WTC11 (cell line): ENCODE data around the gene NEDD8. TPM values are rescaled to one million over a fixed set of nuclear protein-coding genes. Genes with fewer than 3 reads are reported as not detected.

Source experiments
- ATAC-seq: fragments of 200-7000 bp; cut with Tn5 transposase; 2 replicates; pipeline ENCODE4 v1.10.0; 2021; ENCODE audit warnings: mild to moderate bottlenecking, moderate library complexity
- CTCF ChIA-PET: fragments of 300-600 bp; sonication (Branson Sonifier 250); formaldehyde crosslinking; loops from one replicate; lab custom pipeline; 2021; ENCODE audit warnings: antibody characterized with exemption; lab: Charles Lee
- POLR2A ChIA-PET: fragments of 350-600 bp; sonication (Branson Sonifier 250); formaldehyde crosslinking; loops from one replicate; lab custom pipeline; 2021; ENCODE audit warnings: antibody characterized with exemption; lab: Charles Lee
- DNase-seq: peaks from one replicate; pipeline ENCODE4 v3.0.0; 2021; ENCODE audit warnings: low spot score
- H3K27ac Mint-ChIP-seq: 2 replicates; pipeline ENCODE4 v1.8.0; 2021; ENCODE audit warnings: mixed read lengths
- H3K27me3 Mint-ChIP-seq: 2 replicates; pipeline ENCODE4 v1.8.0; 2021; ENCODE audit warnings: low read depth, mild to moderate bottlenecking, moderate library complexity, mixed read lengths
- H3K36me3 Mint-ChIP-seq: 2 replicates; pipeline ENCODE4 v1.8.0; 2021; ENCODE audit warnings: mixed read lengths
- H3K4me1 Mint-ChIP-seq: 2 replicates; pipeline ENCODE4 v1.8.0; 2022; ENCODE audit warnings: mixed read lengths
- H3K4me3 Mint-ChIP-seq: 2 replicates; pipeline ENCODE4 v1.8.0; 2021; ENCODE audit warnings: mild to moderate bottlenecking, moderate library complexity, mixed read lengths
- H3K9me3 Mint-ChIP-seq: 2 replicates; pipeline ENCODE4 v1.8.0; 2021; ENCODE audit warnings: mixed read lengths
- ESRRA ChIP-seq: sonication (generic); formaldehyde crosslinking; IDR thresholded peaks from 2 replicates; pipeline ENCODE4 v1.8.1; 2022; ENCODE audit warnings: mild to moderate bottlenecking, missing genetic modification reagents, borderline replicate concordance
- GTF2I ChIP-seq: fragments of 250-450 bp; sonication (Bioruptor Pico); conservative IDR thresholded peaks from 2 replicates; pipeline ENCODE4 v1.4.0; 2021; ENCODE audit warnings: mild to moderate bottlenecking
- IRF2 ChIP-seq: sonication (generic); formaldehyde crosslinking; IDR thresholded peaks from 2 replicates; pipeline ENCODE4 v1.8.0; 2022; ENCODE audit warnings: low read depth, missing genetic modification reagents, borderline replicate concordance
- MAX ChIP-seq: sonication (generic); formaldehyde crosslinking; IDR thresholded peaks from 2 replicates; pipeline ENCODE4 v1.8.0; 2022; ENCODE audit warnings: mild to moderate bottlenecking, missing genetic modification reagents
- PREB ChIP-seq: sonication (generic); formaldehyde crosslinking; IDR thresholded peaks from 2 replicates; pipeline ENCODE4 v1.8.1; 2022; ENCODE audit warnings: mild to moderate bottlenecking, missing genetic modification reagents, moderate library complexity, borderline replicate concordance
- ZNF317 ChIP-seq: sonication (generic); formaldehyde crosslinking; IDR thresholded peaks from 2 replicates; pipeline ENCODE4 v1.8.1; 2023; ENCODE audit warnings: low read depth, mild to moderate bottlenecking, moderate library complexity, missing genetic modification reagents, borderline replicate concordance
- total RNA-seq: library from RNA; stranded (reverse); gene quantifications from 3 replicates; pipeline ENCODE4 v1.2.3, GENCODE V29; 2021
- TF ChIP-seq, protein P1 (sequence below): sonication (generic); formaldehyde crosslinking; IDR thresholded peaks from 2 replicates; pipeline ENCODE4 v1.8.0; 2023; ENCODE audit warnings: missing genetic modification reagents, mild to moderate bottlenecking, borderline replicate concordance
- TF ChIP-seq, protein P2 (sequence below): fragments of 250-450 bp; sonication (Bioruptor Pico); IDR thresholded peaks from 2 replicates; pipeline ENCODE4 v1.9.0; 2021; ENCODE audit warnings: mild to moderate bottlenecking
- TF ChIP-seq, protein P3 (sequence below): sonication (generic); formaldehyde crosslinking; IDR thresholded peaks from 2 replicates; pipeline ENCODE4 v1.8.1; 2023; ENCODE audit warnings: mild to moderate bottlenecking, missing genetic modification reagents, borderline replicate concordance
- TF ChIP-seq, protein P4 (sequence below): fragments of 250-450 bp; sonication (Bioruptor Pico); conservative IDR thresholded peaks from 2 replicates; pipeline ENCODE4 v1.9.0; 2021; ENCODE audit warnings: mild to moderate bottlenecking

NEDD8 gene
- total RNA-seq, 1 experiment from 2014 or later: 233 TPM

DNA sequence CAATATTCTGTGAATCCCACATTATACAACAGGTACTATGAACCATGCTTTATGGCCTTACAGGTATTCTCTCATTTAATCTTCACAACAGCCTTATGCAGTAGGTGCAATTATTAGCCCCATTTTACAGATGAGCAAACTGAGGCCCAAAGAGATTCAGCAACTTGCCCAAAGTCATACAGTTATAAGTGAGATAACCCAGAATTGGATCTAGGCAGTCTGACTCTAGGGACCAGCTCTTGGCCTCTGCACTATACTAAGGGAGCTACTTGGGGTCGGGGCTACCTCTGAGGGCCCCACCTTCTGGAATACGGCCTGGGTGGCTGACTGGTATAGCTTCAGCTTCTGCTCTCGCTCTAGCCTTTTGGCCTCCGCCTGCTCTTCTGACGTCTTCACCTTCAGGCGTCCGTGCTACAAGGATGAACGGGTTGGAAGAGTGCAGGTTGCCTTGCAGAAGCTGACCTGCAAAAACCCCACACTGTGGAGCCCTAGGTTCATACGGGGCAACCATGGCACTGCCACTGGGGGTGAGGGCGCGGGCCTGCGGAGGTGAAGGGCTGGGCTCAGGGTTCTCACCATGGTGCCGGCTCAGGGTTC lies 38.5 kb upstream of the NEDD8 start:
- Mint-ChIP-seq H3K4me3 (peak overlapping the region; percentile 72), H3K27me3 (no peaks in the 10 kb centered on the region), H3K4me1 (peaks cover 16% of the 10 kb centered on the region), H3K9me3 (no peaks in the 10 kb centered on the region), H3K27ac (peak overlapping the region; percentile 87), H3K36me3 (peaks cover 4% of the 10 kb centered on the region; the same call in 1 of the 2 replicates)
- ATAC-seq (peak; percentile 12), DNase-seq (no peak)
- POLR2A ChIA-PET: interaction anchor here (0.5 to 1.5 kb wide), 12 partner anchors 8 to 143 kb away, joined by 3 to 20 read pairs (median 4); partner anchors contain the start of genes DHRS1, GMPR2, NEDD8 and NOP9
- TF ChIP-seq, protein P1, sequence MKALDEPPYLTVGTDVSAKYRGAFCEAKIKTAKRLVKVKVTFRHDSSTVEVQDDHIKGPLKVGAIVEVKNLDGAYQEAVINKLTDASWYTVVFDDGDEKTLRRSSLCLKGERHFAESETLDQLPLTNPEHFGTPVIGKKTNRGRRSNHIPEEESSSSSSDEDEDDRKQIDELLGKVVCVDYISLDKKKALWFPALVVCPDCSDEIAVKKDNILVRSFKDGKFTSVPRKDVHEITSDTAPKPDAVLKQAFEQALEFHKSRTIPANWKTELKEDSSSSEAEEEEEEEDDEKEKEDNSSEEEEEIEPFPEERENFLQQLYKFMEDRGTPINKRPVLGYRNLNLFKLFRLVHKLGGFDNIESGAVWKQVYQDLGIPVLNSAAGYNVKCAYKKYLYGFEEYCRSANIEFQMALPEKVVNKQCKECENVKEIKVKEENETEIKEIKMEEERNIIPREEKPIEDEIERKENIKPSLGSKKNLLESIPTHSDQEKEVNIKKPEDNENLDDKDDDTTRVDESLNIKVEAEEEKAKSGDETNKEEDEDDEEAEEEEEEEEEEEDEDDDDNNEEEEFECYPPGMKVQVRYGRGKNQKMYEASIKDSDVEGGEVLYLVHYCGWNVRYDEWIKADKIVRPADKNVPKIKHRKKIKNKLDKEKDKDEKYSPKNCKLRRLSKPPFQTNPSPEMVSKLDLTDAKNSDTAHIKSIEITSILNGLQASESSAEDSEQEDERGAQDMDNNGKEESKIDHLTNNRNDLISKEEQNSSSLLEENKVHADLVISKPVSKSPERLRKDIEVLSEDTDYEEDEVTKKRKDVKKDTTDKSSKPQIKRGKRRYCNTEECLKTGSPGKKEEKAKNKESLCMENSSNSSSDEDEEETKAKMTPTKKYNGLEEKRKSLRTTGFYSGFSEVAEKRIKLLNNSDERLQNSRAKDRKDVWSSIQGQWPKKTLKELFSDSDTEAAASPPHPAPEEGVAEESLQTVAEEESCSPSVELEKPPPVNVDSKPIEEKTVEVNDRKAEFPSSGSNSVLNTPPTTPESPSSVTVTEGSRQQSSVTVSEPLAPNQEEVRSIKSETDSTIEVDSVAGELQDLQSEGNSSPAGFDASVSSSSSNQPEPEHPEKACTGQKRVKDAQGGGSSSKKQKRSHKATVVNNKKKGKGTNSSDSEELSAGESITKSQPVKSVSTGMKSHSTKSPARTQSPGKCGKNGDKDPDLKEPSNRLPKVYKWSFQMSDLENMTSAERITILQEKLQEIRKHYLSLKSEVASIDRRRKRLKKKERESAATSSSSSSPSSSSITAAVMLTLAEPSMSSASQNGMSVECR: no peak
- TF ChIP-seq GTF2I (CRISPR knock-in tag): peak; percentile 64; the same call in 1 of the 2 replicates
- CTCF ChIA-PET: interaction anchor here (0.6 to 5.8 kb wide), 22 partner anchors 8 to 1275 kb away, joined by 3 to 77 read pairs (median 6); partner anchors contain the start of genes CHMP4A, CIDEB, DHRS1 and IRF9

GRCh38 chr14:24269910-24270536 lies 37.9 kb upstream of the NEDD8 start:
- no peak for ATAC-seq
- Mint-ChIP-seq H3K9me3 (no peaks in the 10 kb centered on the region), H3K4me1 (peaks cover 16% of the 10 kb centered on the region), H3K27me3 (no peaks in the 10 kb centered on the region), H3K36me3 (peaks cover 4% of the 10 kb centered on the region; the same call in 1 of the 2 replicates), H3K27ac (no peak overlapping the region), H3K4me3 (peak overlapping the region; percentile 72; the same call in 1 of the 2 replicates)
- ChIA-PET CTCF (interaction anchor here (1.2 to 5.8 kb wide), 9 partner anchors 14 to 124 kb away, joined by 4 to 77 read pairs (median 9); partner anchors contain the start of genes CHMP4A, CIDEB, DHRS1 and LTB4R), POLR2A (interaction anchor here (0.5 to 1.5 kb wide), 4 partner anchors 28 to 41 kb away, joined by 3 to 20 read pairs (median 3); partner anchors contain the start of gene TINF2)
- TF ChIP-seq, protein P1: no peak
- TF ChIP-seq PREB (CRISPR knock-in tag) (no peak), IRF2 (no peak), ZNF317 (CRISPR knock-in tag) (no peak), ESRRA (CRISPR knock-in tag) (no peak), MAX (CRISPR knock-in tag) (no peak)
- TF ChIP-seq, protein P2, sequence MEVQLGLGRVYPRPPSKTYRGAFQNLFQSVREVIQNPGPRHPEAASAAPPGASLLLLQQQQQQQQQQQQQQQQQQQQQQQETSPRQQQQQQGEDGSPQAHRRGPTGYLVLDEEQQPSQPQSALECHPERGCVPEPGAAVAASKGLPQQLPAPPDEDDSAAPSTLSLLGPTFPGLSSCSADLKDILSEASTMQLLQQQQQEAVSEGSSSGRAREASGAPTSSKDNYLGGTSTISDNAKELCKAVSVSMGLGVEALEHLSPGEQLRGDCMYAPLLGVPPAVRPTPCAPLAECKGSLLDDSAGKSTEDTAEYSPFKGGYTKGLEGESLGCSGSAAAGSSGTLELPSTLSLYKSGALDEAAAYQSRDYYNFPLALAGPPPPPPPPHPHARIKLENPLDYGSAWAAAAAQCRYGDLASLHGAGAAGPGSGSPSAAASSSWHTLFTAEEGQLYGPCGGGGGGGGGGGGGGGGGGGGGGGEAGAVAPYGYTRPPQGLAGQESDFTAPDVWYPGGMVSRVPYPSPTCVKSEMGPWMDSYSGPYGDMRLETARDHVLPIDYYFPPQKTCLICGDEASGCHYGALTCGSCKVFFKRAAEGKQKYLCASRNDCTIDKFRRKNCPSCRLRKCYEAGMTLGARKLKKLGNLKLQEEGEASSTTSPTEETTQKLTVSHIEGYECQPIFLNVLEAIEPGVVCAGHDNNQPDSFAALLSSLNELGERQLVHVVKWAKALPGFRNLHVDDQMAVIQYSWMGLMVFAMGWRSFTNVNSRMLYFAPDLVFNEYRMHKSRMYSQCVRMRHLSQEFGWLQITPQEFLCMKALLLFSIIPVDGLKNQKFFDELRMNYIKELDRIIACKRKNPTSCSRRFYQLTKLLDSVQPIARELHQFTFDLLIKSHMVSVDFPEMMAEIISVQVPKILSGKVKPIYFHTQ (CRISPR knock-in tag): no peak
- TF ChIP-seq, protein P3, sequence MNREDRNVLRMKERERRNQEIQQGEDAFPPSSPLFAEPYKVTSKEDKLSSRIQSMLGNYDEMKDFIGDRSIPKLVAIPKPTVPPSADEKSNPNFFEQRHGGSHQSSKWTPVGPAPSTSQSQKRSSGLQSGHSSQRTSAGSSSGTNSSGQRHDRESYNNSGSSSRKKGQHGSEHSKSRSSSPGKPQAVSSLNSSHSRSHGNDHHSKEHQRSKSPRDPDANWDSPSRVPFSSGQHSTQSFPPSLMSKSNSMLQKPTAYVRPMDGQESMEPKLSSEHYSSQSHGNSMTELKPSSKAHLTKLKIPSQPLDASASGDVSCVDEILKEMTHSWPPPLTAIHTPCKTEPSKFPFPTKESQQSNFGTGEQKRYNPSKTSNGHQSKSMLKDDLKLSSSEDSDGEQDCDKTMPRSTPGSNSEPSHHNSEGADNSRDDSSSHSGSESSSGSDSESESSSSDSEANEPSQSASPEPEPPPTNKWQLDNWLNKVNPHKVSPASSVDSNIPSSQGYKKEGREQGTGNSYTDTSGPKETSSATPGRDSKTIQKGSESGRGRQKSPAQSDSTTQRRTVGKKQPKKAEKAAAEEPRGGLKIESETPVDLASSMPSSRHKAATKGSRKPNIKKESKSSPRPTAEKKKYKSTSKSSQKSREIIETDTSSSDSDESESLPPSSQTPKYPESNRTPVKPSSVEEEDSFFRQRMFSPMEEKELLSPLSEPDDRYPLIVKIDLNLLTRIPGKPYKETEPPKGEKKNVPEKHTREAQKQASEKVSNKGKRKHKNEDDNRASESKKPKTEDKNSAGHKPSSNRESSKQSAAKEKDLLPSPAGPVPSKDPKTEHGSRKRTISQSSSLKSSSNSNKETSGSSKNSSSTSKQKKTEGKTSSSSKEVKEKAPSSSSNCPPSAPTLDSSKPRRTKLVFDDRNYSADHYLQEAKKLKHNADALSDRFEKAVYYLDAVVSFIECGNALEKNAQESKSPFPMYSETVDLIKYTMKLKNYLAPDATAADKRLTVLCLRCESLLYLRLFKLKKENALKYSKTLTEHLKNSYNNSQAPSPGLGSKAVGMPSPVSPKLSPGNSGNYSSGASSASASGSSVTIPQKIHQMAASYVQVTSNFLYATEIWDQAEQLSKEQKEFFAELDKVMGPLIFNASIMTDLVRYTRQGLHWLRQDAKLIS (CRISPR knock-in tag): no peak
- TF ChIP-seq, protein P4, sequence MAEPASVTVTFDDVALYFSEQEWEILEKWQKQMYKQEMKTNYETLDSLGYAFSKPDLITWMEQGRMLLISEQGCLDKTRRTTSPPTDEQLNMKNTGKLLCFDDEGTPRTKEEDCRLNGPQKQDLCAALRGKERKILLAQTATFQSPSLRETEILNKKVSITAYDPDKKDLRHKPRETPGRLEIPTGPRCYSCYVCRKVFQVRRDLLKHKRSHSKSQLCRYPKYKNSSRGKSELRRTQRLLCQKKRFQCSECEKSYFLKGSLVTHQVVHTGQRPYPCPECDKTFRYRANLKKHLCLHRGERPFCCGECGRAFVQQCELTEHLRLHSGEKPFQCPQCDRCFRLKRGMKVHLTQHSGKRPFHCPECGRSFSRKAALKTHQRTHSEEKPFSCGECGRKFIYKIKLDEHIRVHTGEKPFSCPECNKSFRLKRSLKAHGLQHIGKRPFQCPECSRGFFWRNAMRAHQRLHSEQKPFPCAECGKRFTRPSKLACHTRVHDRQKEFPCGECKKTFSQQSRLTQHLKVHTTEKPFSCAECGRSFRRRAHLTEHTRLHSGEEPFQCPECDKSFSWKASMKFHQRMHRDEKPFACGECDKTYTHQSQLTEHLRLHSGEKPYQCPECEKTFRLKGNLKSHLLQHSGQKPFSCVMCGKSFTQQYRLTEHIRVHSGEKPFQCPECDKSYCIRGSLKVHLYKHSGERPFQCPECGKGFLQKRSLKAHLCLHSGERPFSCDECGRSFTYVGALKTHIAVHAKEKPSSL (CRISPR knock-in tag): no peak
- no peak for DNase-seq
